GM12891 (cell line): ENCODE results near the gene SYPL1.

Source experiments
- POLR2A ChIP-seq: IDR thresholded peaks from 2 replicates; pipeline ENCODE4 v1.6.1; 2011; ENCODE audit warnings: low read depth, low read length, control low read depth
- POLR2AphosphoS5 ChIP-seq: IDR thresholded peaks from 2 replicates; pipeline ENCODE4 v1.6.1; 2011; ENCODE audit warnings: low read depth, low read length, control low read depth

DNA sequence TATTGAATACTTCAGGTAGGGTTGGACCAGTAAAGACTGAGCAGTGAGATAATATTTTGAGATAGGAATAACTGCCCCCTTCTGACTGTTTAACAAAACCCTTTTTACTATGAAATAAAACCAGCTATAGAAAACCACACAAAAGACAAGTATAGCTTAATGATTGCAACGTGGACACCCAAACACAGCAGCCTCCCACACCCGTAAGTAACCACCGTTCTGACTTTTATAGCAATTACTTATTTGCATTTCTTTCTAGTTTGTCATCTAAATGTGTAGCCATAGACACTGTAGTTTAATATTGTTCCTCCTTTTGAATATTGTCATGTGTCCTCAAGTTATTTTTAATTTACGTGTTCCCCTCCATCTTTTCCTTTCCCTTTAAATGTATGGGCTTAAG, 42.9 kb upstream of the SYPL1 start:
- TF ChIP-seq POLR2A, result no peak
- no peak for TF ChIP-seq POLR2AphosphoS5
